SK-N-SH (cell line): ENCODE measurements around the gene IDH3B. TPM values are rescaled to one million over a fixed set of nuclear protein-coding genes. Genes with fewer than 3 reads are reported as not detected.

ENCODE experiments used
- CTCF ChIA-PET: fragments of 300-600, 350-600 bp; formaldehyde crosslinking; extraction: SDS; loops from one replicate; lab custom pipeline; 2021; lab: Yijun Ruan, JAX
- POLR2A ChIA-PET: fragments of 350-600 bp; sonication (Branson Sonifier 250); formaldehyde crosslinking; extraction: SDS; loops from one replicate; lab custom pipeline; 2020; ENCODE audit warnings: antibody characterized with exemption, inconsistent platforms; lab: Yijun Ruan, JAX
- DNase-seq: peaks from one replicate; pipeline ENCODE4 v3.0.0; 2012
- H2AFZ ChIP-seq: fragments of 200-600 bp; sonication (generic); 2 replicates; pipeline ENCODE4 v1.8.1; 2016; ENCODE audit warnings: antibody characterized with exemption, mild to moderate bottlenecking, low read depth
- H3F3A ChIP-seq: fragments of 200-600 bp; sonication (generic); replicated peaks from 2 replicates; pipeline ENCODE3; 2016; ENCODE audit warnings: antibody characterized with exemption, mild to moderate bottlenecking; ENCODE audit not compliant: insufficient read depth
- H3K27ac ChIP-seq, 2 experiments: fragments of 200-500 bp in 1 of 2; fragments of 200-600 bp in 1 of 2; sonication (Bioruptor generic) in 1 of 2; sonication (generic), shearing (Covaris generic) in 1 of 2; 2 replicates each; pipeline versions ENCODE4 v1.5.1 to v1.6.1; 2014 to 2016; ENCODE audit warnings: low read depth in 2 of 2, inconsistent platforms in 1 of 2, low read length in 1 of 2, mild to moderate bottlenecking in 1 of 2, mixed read lengths in 1 of 2
- H3K27me3 ChIP-seq: fragments of 200-600 bp; sonication (generic), shearing (Covaris generic); 2 replicates; pipeline ENCODE4 v1.6.1; 2016; ENCODE audit warnings: mixed run types; ENCODE audit not compliant: insufficient read depth
- H3K36me3 ChIP-seq, 2 experiments: fragments of 200-500 bp in 1 of 2; fragments of 200-600 bp in 1 of 2; sonication (Bioruptor generic) in 1 of 2; sonication (generic) in 1 of 2; replicated peaks in 1 of 2; 2 replicates each; pipeline versions ENCODE3 to v1.5.1; 2014 to 2016; ENCODE audit warnings: low read length in 1 of 2, mild to moderate bottlenecking in 1 of 2; ENCODE audit not compliant: insufficient read depth in 2 of 2, control insufficient read depth in 1 of 2
- H3K4me1 ChIP-seq, 2 experiments: fragments of 200-500 bp in 1 of 2; fragments of 200-600 bp in 1 of 2; sonication (Bioruptor generic) in 1 of 2; sonication (generic), shearing (Covaris generic) in 1 of 2; 2 replicates each; pipeline versions ENCODE4 v1.5.1 to v1.6.1; 2014 to 2016; ENCODE audit warnings: low read depth in 1 of 2, low read length in 1 of 2, mixed run types in 1 of 2; ENCODE audit not compliant: insufficient read depth in 2 of 2, control insufficient read depth in 1 of 2
- H3K4me2 ChIP-seq: fragments of 200-600 bp; sonication (generic), shearing (Covaris generic); 2 replicates; pipeline ENCODE4 v1.6.1; 2017; ENCODE audit warnings: mixed run types
- H3K4me3 ChIP-seq, 2 experiments: fragments of 200-500 bp in 1 of 2; fragments of 200-600 bp in 1 of 2; sonication (Bioruptor generic) in 1 of 2; sonication (generic), shearing (Covaris generic) in 1 of 2; 2 replicates each; pipeline versions ENCODE4 v1.5.1 to v1.8.1; 2014 to 2016; ENCODE audit warnings: low read depth in 2 of 2, inconsistent platforms in 1 of 2, low read length in 1 of 2, mild to moderate bottlenecking in 1 of 2, mixed read lengths in 1 of 2, moderate library complexity in 1 of 2
- H3K79me2 ChIP-seq: fragments of 200-600 bp; sonication (generic); 2 replicates; pipeline ENCODE4 v1.8.1; 2017; ENCODE audit warnings: mild to moderate bottlenecking; ENCODE audit not compliant: insufficient read depth
- H3K9ac ChIP-seq: fragments of 200-600 bp; sonication (generic); 2 replicates; pipeline ENCODE4 v1.6.1; 2017; ENCODE audit warnings: mixed run types
- H3K9me2 ChIP-seq: fragments of 200-600 bp; sonication (generic); 2 replicates; pipeline ENCODE4 v1.6.1; 2017; ENCODE audit warnings: mixed run types
- H3K9me3 ChIP-seq: fragments of 200-600 bp; sonication (generic); 2 replicates; pipeline ENCODE4 v1.6.1; 2017; ENCODE audit warnings: mixed run types, mild to moderate bottlenecking, moderate library complexity
- H4K20me1 ChIP-seq: fragments of 200-600 bp; sonication (generic); 2 replicates; pipeline ENCODE4 v1.6.1; 2017; ENCODE audit warnings: mild to moderate bottlenecking, mixed run types; ENCODE audit not compliant: insufficient read depth
- EP300 ChIP-seq, 2 experiments: IDR thresholded peaks; 2 replicates each; pipeline versions ENCODE4 v1.4.0 to v1.6.1; 2012; ENCODE audit warnings: borderline replicate concordance in 1 of 2, low read depth in 1 of 2, low read length in 1 of 2
- EZH2phosphoT487 ChIP-seq: fragments of 200-600 bp; sonication (generic); IDR thresholded peaks from 2 replicates; pipeline ENCODE4 v1.6.1; 2017; ENCODE audit warnings: low read depth, mixed run types, mild to moderate bottlenecking, antibody characterized with exemption, moderate library complexity, borderline replicate concordance
- FOSL2 ChIP-seq: IDR thresholded peaks from 2 replicates; pipeline ENCODE4 v1.4.0; 2012; ENCODE audit warnings: low read depth, mild to moderate bottlenecking, moderate library complexity, borderline replicate concordance
- IRF3 ChIP-seq: fragments of 150-350 bp; IDR thresholded peaks from 2 replicates; pipeline ENCODE4 v1.6.1; 2016; ENCODE audit warnings: mild to moderate bottlenecking, low read depth, low read length
- MEF2A ChIP-seq: IDR thresholded peaks from 2 replicates; pipeline ENCODE4 v1.4.0; 2012; ENCODE audit warnings: low read depth, borderline replicate concordance
- MXI1 ChIP-seq: IDR thresholded peaks from 2 replicates; pipeline ENCODE4 v1.6.1; 2012; ENCODE audit warnings: mild to moderate bottlenecking, low read depth, low read length, improper control_type of control experiment
- NFIC ChIP-seq: IDR thresholded peaks from 2 replicates; pipeline ENCODE4 v1.4.0; 2012; ENCODE audit warnings: borderline replicate concordance
- RFX5 ChIP-seq: IDR thresholded peaks from 2 replicates; pipeline ENCODE4 v1.6.1; 2012; ENCODE audit warnings: mild to moderate bottlenecking, improper control_type of control experiment, low read length
- SMC3 ChIP-seq: IDR thresholded peaks from 2 replicates; pipeline ENCODE4 v1.6.1; 2012; ENCODE audit warnings: low read depth, low read length, improper control_type of control experiment
- TAF1 ChIP-seq: IDR thresholded peaks from 2 replicates; pipeline ENCODE4 v1.6.1; 2012; ENCODE audit warnings: low read depth, mild to moderate bottlenecking, low read length, moderate library complexity, borderline replicate concordance
- TCF12 ChIP-seq: IDR thresholded peaks from 2 replicates; pipeline ENCODE4 v1.4.0; 2012
- TEAD4 ChIP-seq: IDR thresholded peaks from 2 replicates; pipeline ENCODE4 v1.4.0; 2012; ENCODE audit warnings: mild to moderate bottlenecking, borderline replicate concordance; ENCODE audit not compliant: insufficient read depth
- USF2 ChIP-seq: fragments of 150-350 bp; IDR thresholded peaks from 2 replicates; pipeline ENCODE4 v1.6.1; 2017; ENCODE audit warnings: antibody characterized with exemption, low read length, low read depth, borderline replicate concordance
- WGBS: methylation state at CpG from one replicate; pipeline ENCODE4 v1.1.6; 2017; ENCODE audit warnings: low lambda C conversion rate; 5-methylcytosine and 5-hydroxymethylcytosine counted together
- polyA plus RNA-seq, 3 experiments: library from polyadenylated mRNA; depleted of rRNA; stranded (reverse); fragments of >200 nt; gene quantifications; 2 replicates each; pipeline ENCODE4 v1.2.3, GENCODE V29; 2012
- TF ChIP-seq, protein P1 (sequence below): fragments of 200-600 bp; sonication (generic); IDR thresholded peaks from 2 replicates; pipeline ENCODE4 v1.6.1; 2017; ENCODE audit warnings: antibody characterized with exemption, mild to moderate bottlenecking, moderate library complexity

Gene IDH3B
- polyA plus RNA-seq, 1 of the 3 experiments (the other 2 are of a cell fraction): 233 TPM

DNA sequence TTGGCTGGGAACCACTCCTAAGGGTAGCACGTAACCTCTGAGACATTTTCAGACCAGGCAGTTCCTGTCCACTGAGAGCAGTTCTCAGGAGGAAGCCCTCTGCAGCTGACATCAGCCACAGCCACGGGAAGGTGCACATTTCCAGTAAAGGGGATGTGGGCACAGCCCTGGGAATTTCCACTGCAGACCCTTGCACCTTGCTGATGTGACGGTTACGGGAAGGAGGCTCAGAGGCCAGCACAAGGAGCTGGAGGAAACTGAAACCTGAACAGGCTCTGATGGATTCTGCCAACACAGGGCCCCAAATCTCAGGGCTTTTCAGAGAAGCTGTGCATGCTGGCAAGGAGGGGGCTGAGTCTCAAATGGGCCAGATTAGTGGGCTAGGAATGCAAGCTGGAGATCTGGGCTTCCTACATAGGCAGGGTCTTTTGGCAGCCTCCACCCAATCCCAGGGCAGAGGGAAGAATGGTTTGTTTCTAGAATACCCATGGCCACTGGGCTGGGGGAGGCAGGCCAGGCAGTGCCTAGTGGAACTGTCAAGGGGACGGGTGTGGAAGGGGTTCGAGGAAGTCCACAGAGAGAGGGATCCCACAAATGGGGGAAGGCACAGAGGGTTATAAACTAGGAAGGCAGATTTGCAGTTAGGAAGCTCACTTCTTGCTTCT, 42.8 kb upstream of the IDH3B start:
- Histone ChIP-seq H3K4me2 (no peak overlapping the region), H3K27ac (no peak overlapping the region), H3K9me3 (no peaks in the 10 kb centered on the region), H3K4me1 (peaks cover 0 to under 1% of the 10 kb centered on the region in 2 experiments; a peak in 1 of 4 replicates), H3F3A (no peaks in the 10 kb centered on the region), H3K9me2 (no peaks in the 10 kb centered on the region), H2AFZ (no peak overlapping the region), H3K79me2 (no peaks in the 10 kb centered on the region), H3K4me3 (no peak overlapping the region), H3K36me3 (no peaks in the 10 kb centered on the region), H3K9ac (no peak overlapping the region), H3K27me3 (no peaks in the 10 kb centered on the region), H4K20me1 (no peaks in the 10 kb centered on the region)
- no peak for DNase-seq
- POLR2A ChIA-PET: no interaction called here
- CTCF ChIA-PET: interaction anchor here (0.9 kb wide), 1 partner anchor 145 kb away, joined by 3 read pairs; no protein-coding TSS in a partner anchor
- 89% methylated on average over 5 of the region's 6 CpGs for WGBS
- no peak for TF ChIP-seq TAF1

DNA sequence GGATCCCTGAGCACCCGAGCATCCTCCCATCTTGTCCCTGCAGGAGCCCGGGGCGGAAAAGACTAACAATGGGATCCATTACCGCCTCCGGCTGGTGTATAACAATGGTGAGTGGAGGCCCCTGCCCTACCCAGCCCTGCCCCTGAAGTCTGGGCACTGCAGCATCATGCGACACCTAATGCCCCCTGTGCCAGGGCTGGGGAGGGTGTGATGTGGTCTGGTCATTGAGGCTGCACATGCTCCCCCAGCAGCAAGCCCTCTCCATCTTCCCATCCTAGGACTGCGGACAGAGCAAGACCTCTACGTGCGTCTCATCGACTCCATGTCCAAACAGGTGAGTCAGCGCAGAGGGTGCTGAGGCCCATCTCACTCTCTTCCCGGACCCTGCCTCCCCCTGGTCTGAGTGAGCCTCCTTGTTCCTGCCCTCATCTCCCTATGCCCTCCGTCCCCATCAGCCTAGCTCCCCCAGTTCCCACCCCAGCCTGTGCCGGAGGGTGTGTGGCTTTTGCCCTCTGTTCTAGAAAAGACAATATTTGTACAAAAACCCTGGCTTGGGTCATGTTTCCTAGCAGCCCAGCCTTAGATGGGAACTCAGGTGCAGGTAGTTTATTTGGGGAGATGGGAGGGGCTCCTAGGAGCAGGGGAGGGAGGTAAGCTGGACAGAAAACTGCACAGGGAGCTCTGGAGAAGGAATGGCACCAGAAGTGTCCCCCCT, 42.1 kb upstream of the IDH3B start:
- no peaks in the 10 kb centered on the region for H3K36me3 ChIP-seq
- no peak overlapping the region for H3K4me2 ChIP-seq
- no peaks in the 10 kb centered on the region for H3K9me3 ChIP-seq
- H3K27ac ChIP-seq: no peak overlapping the region
- no peak for DNase-seq
- no peaks in the 10 kb centered on the region for H3F3A ChIP-seq
- 89% methylated on average over 12 of the region's 14 CpGs for whole genome bisulfite sequencing
- H2AFZ ChIP-seq: no peak overlapping the region
- H3K79me2 ChIP-seq: no peaks in the 10 kb centered on the region
- no peaks in the 10 kb centered on the region for H3K9me2 ChIP-seq
- ChIA-PET CTCF (no interaction called here), POLR2A (no interaction called here)
- no peaks in the 10 kb centered on the region for H3K27me3 ChIP-seq
- H3K4me1 ChIP-seq: peaks cover 0 to 7% of the 10 kb centered on the region in 2 experiments; a peak in 1 of 4 replicates
- TF ChIP-seq EZH2phosphoT487 (no peak), RFX5 (no peak), EP300 (IDR thresholded peaks at IDR 0.05; ENCODE audit: borderline replicate concordance in 1 of 2, low read depth in 1 of 2, low read length in 1 of 2) (no peak), TCF12 (no peak)
- no peak overlapping the region for H3K4me3 ChIP-seq
- H3K9ac ChIP-seq: no peak overlapping the region
- no peaks in the 10 kb centered on the region for H4K20me1 ChIP-seq

DNA sequence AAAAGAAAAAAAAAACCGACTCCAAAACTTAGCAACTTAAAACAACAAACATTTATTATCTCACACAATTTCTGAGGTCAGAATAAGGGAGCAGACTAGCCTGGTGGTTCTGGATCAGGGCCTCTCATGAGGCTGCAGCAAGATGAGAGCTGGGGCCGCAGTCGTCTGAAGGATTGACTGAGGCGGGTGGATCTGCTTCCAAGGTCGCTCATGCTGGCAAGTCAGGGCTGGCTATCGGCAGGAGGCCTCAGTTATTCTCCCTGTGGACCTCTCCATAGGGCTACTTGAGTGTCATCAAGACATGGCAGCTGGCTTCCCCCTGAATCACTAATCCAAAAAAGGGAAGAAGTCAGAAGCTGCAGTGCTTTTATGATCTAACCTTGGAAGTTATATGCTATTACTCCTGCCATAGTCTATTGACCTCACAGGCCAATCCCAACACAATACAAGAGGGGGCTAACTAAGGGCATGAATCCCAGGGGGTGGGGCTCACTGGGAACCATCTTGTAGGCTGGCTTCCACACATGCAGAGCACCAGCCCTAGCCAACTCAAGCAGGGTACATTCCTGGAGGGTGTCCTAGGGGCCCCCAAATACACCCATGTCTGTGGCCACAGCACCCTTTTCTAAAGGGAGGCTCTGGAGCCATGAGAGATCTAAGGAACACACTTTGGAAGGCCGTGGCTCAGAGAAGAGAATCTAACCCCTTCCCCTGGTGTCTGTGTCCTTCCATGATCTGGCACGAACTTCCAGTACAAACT, 39.9 kb upstream of the IDH3B start:
- no peaks in the 10 kb centered on the region for H4K20me1 ChIP-seq
- no peak for DNase-seq
- H3K4me3 ChIP-seq: no peak overlapping the region
- no peaks in the 10 kb centered on the region for H3F3A ChIP-seq
- no peak overlapping the region for H2AFZ ChIP-seq
- H3K36me3 ChIP-seq: no peaks in the 10 kb centered on the region
- peaks cover 0 to 13% of the 10 kb centered on the region in 2 experiments; a peak in 1 of 4 replicates for H3K4me1 ChIP-seq
- H3K4me2 ChIP-seq: no peak overlapping the region
- H3K9ac ChIP-seq: no peak overlapping the region
- POLR2A ChIA-PET: no interaction called here
- 77% methylated on average over 8 of the region's 8 CpGs for WGBS
- no peaks in the 10 kb centered on the region for H3K9me2 ChIP-seq
- no peaks in the 10 kb centered on the region for H3K79me2 ChIP-seq
- H3K27me3 ChIP-seq: no peaks in the 10 kb centered on the region
- CTCF ChIA-PET: no interaction called here
- H3K9me3 ChIP-seq: no peaks in the 10 kb centered on the region
- H3K27ac ChIP-seq: no peak overlapping the region
- TF ChIP-seq SMC3 (no peak), FOSL2 (no peak), NFIC (no peak), TEAD4 (no peak), MXI1 (no peak), MEF2A (no peak), IRF3 (no peak), USF2 (no peak)
- TF ChIP-seq, protein P1, sequence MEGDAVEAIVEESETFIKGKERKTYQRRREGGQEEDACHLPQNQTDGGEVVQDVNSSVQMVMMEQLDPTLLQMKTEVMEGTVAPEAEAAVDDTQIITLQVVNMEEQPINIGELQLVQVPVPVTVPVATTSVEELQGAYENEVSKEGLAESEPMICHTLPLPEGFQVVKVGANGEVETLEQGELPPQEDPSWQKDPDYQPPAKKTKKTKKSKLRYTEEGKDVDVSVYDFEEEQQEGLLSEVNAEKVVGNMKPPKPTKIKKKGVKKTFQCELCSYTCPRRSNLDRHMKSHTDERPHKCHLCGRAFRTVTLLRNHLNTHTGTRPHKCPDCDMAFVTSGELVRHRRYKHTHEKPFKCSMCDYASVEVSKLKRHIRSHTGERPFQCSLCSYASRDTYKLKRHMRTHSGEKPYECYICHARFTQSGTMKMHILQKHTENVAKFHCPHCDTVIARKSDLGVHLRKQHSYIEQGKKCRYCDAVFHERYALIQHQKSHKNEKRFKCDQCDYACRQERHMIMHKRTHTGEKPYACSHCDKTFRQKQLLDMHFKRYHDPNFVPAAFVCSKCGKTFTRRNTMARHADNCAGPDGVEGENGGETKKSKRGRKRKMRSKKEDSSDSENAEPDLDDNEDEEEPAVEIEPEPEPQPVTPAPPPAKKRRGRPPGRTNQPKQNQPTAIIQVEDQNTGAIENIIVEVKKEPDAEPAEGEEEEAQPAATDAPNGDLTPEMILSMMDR: no peak
